ENCODE data around the gene ARID1B.

Gene ARID1B

DNA sequence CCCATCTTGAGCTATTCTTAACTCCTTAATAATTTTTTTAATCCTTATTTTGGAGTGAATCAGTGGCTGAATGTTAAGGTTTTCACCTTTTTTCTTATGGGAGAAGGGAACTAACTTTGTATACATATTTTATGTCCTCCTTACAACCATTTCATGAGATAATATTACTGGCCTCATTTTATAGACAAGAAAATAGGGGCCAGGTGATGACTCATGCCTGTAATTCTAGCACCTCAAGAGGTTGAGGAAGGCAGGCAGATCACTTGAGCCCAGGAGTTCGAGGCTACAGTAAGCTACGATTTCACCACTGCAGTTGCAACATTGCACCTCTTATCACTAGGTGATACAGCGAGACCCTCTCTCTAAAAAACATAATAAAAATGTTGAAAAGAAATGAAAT, 417.5 kb downstream of the ARID1B start:
- CTCF ChIA-PET, result interaction anchor here (0.6 to 1.9 kb wide), 4 partner anchors 10 to 41 kb away, joined by 3 to 7 read pairs (median 4); no protein-coding TSS in a partner anchor
- POLR2A ChIA-PET, result no interaction called here
- DNase-seq (ENCODE audit: extremely low spot score), result no peak
- TF ChIP-seq, protein P1, sequence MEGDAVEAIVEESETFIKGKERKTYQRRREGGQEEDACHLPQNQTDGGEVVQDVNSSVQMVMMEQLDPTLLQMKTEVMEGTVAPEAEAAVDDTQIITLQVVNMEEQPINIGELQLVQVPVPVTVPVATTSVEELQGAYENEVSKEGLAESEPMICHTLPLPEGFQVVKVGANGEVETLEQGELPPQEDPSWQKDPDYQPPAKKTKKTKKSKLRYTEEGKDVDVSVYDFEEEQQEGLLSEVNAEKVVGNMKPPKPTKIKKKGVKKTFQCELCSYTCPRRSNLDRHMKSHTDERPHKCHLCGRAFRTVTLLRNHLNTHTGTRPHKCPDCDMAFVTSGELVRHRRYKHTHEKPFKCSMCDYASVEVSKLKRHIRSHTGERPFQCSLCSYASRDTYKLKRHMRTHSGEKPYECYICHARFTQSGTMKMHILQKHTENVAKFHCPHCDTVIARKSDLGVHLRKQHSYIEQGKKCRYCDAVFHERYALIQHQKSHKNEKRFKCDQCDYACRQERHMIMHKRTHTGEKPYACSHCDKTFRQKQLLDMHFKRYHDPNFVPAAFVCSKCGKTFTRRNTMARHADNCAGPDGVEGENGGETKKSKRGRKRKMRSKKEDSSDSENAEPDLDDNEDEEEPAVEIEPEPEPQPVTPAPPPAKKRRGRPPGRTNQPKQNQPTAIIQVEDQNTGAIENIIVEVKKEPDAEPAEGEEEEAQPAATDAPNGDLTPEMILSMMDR (IDR thresholded peaks at IDR 0.05; ENCODE audit: control extremely low read depth, extremely low read depth, low read depth, missing control alignments), result no peak

DNA sequence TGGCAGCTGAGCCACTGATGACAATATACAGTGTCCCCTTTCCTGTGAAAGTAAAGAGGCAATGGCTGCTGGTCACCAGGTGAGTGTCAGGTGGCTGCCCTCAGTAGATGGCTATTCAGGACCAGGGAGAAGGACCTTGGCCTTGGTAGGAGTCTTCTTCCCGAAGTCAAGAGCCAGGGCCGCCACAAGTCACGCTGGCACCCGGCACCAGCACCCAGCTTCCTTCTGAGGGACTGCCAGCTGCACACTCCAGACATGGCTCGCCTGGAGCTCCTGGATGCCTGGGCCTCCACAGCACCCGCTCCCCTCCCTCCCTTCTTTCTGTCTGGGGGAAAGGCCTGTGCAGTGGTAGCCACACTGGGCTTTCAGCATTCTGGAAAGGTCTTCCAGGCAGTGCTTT, 419.2 kb downstream of the ARID1B start:
- TF ChIP-seq, protein P1 (IDR thresholded peaks at IDR 0.05; ENCODE audit: control extremely low read depth, extremely low read depth, low read depth, missing control alignments), result no peak
- POLR2A ChIA-PET, result no interaction called here
- DNase-seq (ENCODE audit: extremely low spot score), result no peak
- CTCF ChIA-PET, result no interaction called here

DNA sequence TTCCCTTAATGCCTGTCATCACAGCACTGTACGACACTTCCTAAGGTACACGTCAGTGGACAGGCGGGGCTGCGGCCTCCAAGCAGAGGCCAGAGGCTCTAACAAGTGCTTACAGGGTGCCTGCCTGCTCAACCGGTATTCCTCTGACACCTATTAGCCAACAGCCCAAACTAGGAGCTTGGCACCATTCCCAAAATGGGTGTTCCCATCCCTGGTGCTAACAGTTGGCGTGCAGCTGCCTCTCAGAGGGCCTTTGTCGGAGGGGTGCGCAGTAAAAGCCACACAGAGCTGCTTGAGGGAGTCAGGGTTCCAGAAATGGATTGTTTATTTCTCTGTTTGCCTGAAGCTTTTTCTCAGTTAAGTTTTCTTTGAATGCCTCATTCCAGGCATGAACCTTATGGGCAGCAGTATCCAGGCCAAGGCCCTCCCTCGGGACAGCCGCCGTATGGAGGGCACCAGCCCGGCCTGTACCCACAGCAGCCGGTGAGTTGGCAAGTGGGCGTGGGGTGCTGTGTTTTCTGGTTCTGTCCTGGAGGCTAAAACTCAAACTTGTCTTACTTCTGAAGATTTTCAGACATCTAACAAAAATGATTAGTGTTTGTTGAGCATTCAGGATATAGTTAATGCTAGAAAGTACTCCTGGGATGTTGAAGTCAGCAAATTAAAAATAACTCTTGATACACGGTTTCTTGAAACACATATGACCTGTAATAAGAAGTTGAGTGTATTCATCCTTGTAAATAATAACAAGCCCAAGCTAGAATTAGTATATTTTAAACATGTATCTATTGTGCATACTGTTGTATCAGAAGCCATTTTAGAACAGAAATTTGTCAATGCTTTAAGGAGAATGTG, 421.5 kb downstream of the ARID1B start:
- CTCF ChIA-PET, result interaction anchor here (0.9 to 1.6 kb wide), 4 partner anchors 11 to 847 kb away, joined by 3 to 4 read pairs (median 4); no protein-coding TSS in a partner anchor
- DNase-seq (ENCODE audit: extremely low spot score), result no peak
- POLR2A ChIA-PET, result no interaction called here
- TF ChIP-seq, protein P1 (IDR thresholded peaks at IDR 0.05; ENCODE audit: control extremely low read depth, extremely low read depth, low read depth, missing control alignments), result no peak

DNA sequence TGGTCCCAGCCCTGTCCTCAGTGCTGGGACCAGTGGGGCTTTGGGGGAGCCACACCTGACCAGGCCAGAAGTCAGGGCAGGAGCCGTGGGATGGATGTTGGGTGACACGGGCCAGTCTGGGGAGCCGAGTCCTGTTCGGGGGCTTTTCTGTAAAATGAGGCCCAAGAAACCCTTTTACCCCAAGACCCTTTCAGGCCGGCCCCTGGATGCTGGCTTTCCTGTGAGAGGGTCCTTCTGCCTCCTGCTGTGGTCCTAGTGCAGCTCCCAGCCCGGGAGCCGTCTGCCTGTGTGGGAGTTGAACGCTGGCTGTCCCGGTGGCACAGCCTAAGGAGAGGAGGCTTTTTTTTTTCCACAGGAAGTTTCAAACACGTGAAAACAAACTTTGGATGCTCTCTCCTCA, 422.9 kb downstream of the ARID1B start:
- POLR2A ChIA-PET, result no interaction called here
- no peak for DNase-seq (ENCODE audit: extremely low spot score)
- CTCF ChIA-PET, result no interaction called here
- TF ChIP-seq, protein P1 (IDR thresholded peaks at IDR 0.05; ENCODE audit: control extremely low read depth, extremely low read depth, low read depth, missing control alignments), result no peak

DNA sequence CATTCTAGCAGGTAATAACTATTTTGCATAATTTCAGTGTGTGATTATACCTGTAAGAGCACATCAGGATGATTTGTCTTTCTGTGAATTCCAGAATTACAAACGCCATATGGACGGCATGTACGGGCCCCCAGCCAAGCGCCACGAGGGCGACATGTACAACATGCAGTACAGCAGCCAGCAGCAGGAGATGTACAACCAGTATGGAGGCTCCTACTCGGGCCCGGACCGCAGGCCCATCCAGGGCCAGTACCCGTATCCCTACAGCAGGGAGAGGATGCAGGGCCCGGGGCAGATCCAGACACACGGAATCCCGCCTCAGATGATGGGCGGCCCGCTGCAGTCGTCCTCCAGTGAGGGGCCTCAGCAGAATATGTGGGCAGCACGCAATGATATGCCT, 423.4 kb downstream of the ARID1B start:
- no peak for DNase-seq (ENCODE audit: extremely low spot score)
- ChIA-PET CTCF (no interaction called here), POLR2A (no interaction called here)
- TF ChIP-seq, protein P1 (IDR thresholded peaks at IDR 0.05; ENCODE audit: control extremely low read depth, extremely low read depth, low read depth, missing control alignments), result no peak

DNA sequence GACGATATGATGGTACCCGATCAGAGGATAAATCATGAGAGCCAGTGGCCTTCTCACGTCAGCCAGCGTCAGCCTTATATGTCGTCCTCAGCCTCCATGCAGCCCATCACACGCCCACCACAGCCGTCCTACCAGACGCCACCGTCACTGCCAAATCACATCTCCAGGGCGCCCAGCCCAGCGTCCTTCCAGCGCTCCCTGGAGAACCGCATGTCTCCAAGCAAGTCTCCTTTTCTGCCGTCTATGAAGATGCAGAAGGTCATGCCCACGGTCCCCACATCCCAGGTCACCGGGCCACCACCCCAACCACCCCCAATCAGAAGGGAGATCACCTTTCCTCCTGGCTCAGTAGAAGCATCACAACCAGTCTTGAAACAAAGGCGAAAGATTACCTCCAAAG, 423.9 kb downstream of the ARID1B start:
- ChIA-PET POLR2A (no interaction called here), CTCF (interaction anchor here (2.7 kb wide), 1 partner anchor 42 kb away, joined by 6 read pairs; no protein-coding TSS in a partner anchor)
- TF ChIP-seq, protein P1 (IDR thresholded peaks at IDR 0.05; ENCODE audit: control extremely low read depth, extremely low read depth, low read depth, missing control alignments), result no peak
- DNase-seq (ENCODE audit: extremely low spot score), result no peak

Measured in GM10248 (cell line).